Liver (tissue), 10 donors: ENCODE data around the gene DCPS. TPM values are rescaled to one million over a fixed set of nuclear protein-coding genes. Genes with fewer than 3 reads are reported as not detected.
"Not testable (repeated sequence)": the region's sequence is repeated elsewhere in the genome, so short reads cannot be mapped to it uniquely, and the experiment has no call there.

Experiments
- DNase-seq: peaks from one replicate; pipeline ENCODE4 v3.0.0-alpha.2; 2017; ENCODE audit warnings: low spot score
- H3K27ac ChIP-seq, 2 donors: one replicate each; pipeline ENCODE4 v1.7.0; 2013; ENCODE audit warnings: inconsistent platforms in 2 of 2, low read length in 2 of 2, control low read depth in 1 of 2, low read depth in 1 of 2, mild to moderate bottlenecking in 1 of 2
- H3K27me3 ChIP-seq, 4 donors: one replicate each; pipeline versions ENCODE4 v1.6.1 to v1.7.0; 2013; ENCODE audit warnings: low read length in 3 of 4, inconsistent platforms in 1 of 4, mild to moderate bottlenecking in 1 of 4, moderate library complexity in 1 of 4; ENCODE audit not compliant: control insufficient read depth in 4 of 4, insufficient read depth in 4 of 4
- H3K36me3 ChIP-seq, 4 donors: one replicate each; pipeline versions ENCODE4 v1.6.1 to v1.7.0; 2013; ENCODE audit warnings: low read length in 3 of 4, mild to moderate bottlenecking in 3 of 4, low read depth in 1 of 4, moderate library complexity in 1 of 4; ENCODE audit not compliant: control insufficient read depth in 4 of 4, insufficient read depth in 3 of 4
- H3K4me1 ChIP-seq, 4 donors: one replicate each; pipeline versions ENCODE4 v1.6.1 to v1.7.0; 2013; ENCODE audit warnings: low read length in 3 of 4, mild to moderate bottlenecking in 3 of 4, moderate library complexity in 1 of 4; ENCODE audit not compliant: control insufficient read depth in 4 of 4, insufficient read depth in 4 of 4
- H3K4me3 ChIP-seq, 3 donors: one replicate each; pipeline versions ENCODE4 v1.6.1 to v1.7.0; 2013; ENCODE audit warnings: low read length in 3 of 3, control low read depth in 1 of 3, low read depth in 1 of 3, mild to moderate bottlenecking in 1 of 3
- H3K9ac ChIP-seq, 2 donors: one replicate each; pipeline ENCODE4 v1.7.0; 2013; ENCODE audit warnings: low read length in 2 of 2, mild to moderate bottlenecking in 2 of 2, moderate library complexity in 2 of 2, control low read depth in 1 of 2, low read depth in 1 of 2
- H3K9me3 ChIP-seq, 4 donors: one replicate each; pipeline versions ENCODE4 v1.6.1 to v1.7.0; 2013; ENCODE audit warnings: low read length in 3 of 4; ENCODE audit not compliant: control insufficient read depth in 4 of 4
- EGR1 ChIP-seq, 2 donors: IDR thresholded peaks; 2 replicates each; pipeline ENCODE4 v1.6.1; 2016 to 2018; ENCODE audit warnings: antibody characterized with exemption in 2 of 2, low read depth in 2 of 2
- HNF4A ChIP-seq, 2 donors: conservative IDR thresholded peaks; 2 replicates each; pipeline ENCODE4 v1.6.1; 2016; ENCODE audit warnings: antibody characterized with exemption in 2 of 2, mild to moderate bottlenecking in 2 of 2
- JUND ChIP-seq, 2 donors: IDR thresholded peaks; 2 replicates each; pipeline ENCODE4 v1.6.1; 2016; ENCODE audit warnings: antibody characterized with exemption in 2 of 2
- RAD21 ChIP-seq, 2 donors: IDR thresholded peaks; 2 replicates each; pipeline ENCODE4 v1.6.1; 2016; ENCODE audit warnings: antibody characterized with exemption in 2 of 2, mild to moderate bottlenecking in 2 of 2
- REST ChIP-seq: IDR thresholded peaks from 2 replicates; pipeline ENCODE4 v1.6.1; 2016; ENCODE audit warnings: antibody characterized with exemption, mild to moderate bottlenecking
- TAF1 ChIP-seq: conservative IDR thresholded peaks from 2 replicates; pipeline ENCODE4 v1.6.1; 2016; ENCODE audit warnings: antibody characterized with exemption, mild to moderate bottlenecking
- whole genome bisulfite sequencing: extraction: QIAGEN DNeasy Blood & Tissue Kit; methylation state at CpG from one replicate; pipeline ENCODE4 v1.1.7; 2013; 5-methylcytosine and 5-hydroxymethylcytosine counted together
- polyA plus RNA-seq, 2 donors: library from polyadenylated mRNA; stranded (reverse) in 1 of 2; unstranded in 1 of 2; fragments of 200-250 nt in 1 of 2; fragments of >200 nt in 1 of 2; fragmentation: Nextera tagmentation in 1 of 2; extraction: Ambion mirVana in 1 of 2; gene quantifications; one replicate each; pipeline versions ENCODE4 v1.2.1 to v1.2.3, GENCODE V29; 2013 to 2015
- small RNA-seq: library from RNA; depleted of rRNA; stranded (forward); fragments of <200 nt; gene quantifications from one replicate; pipeline ENCODE3, GENCODE V24; 2014
- total RNA-seq, 2 donors: library from RNA; depleted of rRNA; stranded (reverse); fragments of >200 nt; gene quantifications; one replicate each; pipeline ENCODE4 v1.2.3, GENCODE V29; 2014
- donor health status: healthy.
- donor health status: healthy.
- donor health status: healthy.
- donor health status: healthy.
- donor health status: healthy.

DCPS gene
- total and polyA plus RNA-seq, 4 donors: 5.6 to 61.0 (median 19.0) TPM

GRCh38 chr11:126394036-126394435 lies 90.2 kb downstream of the DCPS start:
- Histone ChIP-seq H3K27me3 (no peaks in the 10 kb centered on the region), H3K4me1 (peaks cover 0 to 4% (median 0%) of the 10 kb centered on the region in 4 donors), H3K9me3 (no peaks in the 10 kb centered on the region), H3K9ac (no peak overlapping the region), H3K4me3 (no peak overlapping the region), H3K27ac (no peak overlapping the region), H3K36me3 (no peaks in the 10 kb centered on the region)
- TF ChIP-seq TAF1 (no peak), HNF4A (conservative IDR thresholded peaks at IDR 0.05) (no peak), EGR1 (IDR thresholded peaks at IDR 0.05; ENCODE audit: low read depth in 2 of 2) (no peak), RAD21 (IDR thresholded peaks at IDR 0.05) (no peak), JUND (IDR thresholded peaks at IDR 0.05) (no peak), REST (no peak)
- no peak for DNase-seq
- whole genome bisulfite sequencing: 96% methylated on average over 3 of the region's 3 CpGs

- H3K9ac ChIP-seq, H3K9me3 ChIP-seq, H3K4me3 ChIP-seq, H3K27ac ChIP-seq, H3K4me1 ChIP-seq, DNase-seq, H3K27me3 ChIP-seq, H3K36me3 ChIP-seq: not testable (repeated sequence)
- 86% methylated on average over 6 of the region's 7 CpGs for WGBS
Measured at GRCh38 chr11:126394634-126395072, 90.8 kb downstream of the DCPS start.

Small RNA genes lying within 50 kb of the gene (small RNA-seq; reads per million reads assigned to genes)
- not detected for gene AP001318.3

Other genes with a start within 250 kb of the DCPS start
- gene CDON, start 241.2 kb upstream of the DCPS start, total RNA-seq: 1 to 10 TPM; 7.1 to 7.4 TPM
- gene CDON, start 241.2 kb upstream of the DCPS start, polyA plus RNA-seq: under 1 TPM; 0.69 to 0.85 TPM
- 10 to 100 TPM; 20.5 to 23.7 TPM for gene RPUSD4, start 92.4 kb upstream of the DCPS start, total RNA-seq
- 10 to 100 TPM in 1 of 2 donors, 1 to 10 TPM in 1; 9.4 to 13.8 TPM for gene RPUSD4, start 92.4 kb upstream of the DCPS start, polyA plus RNA-seq
- 10 to 100 TPM in 1 of 2 donors, 1 to 10 TPM in 1; 6.5 to 12.0 TPM for gene FAM118B, start 92.3 kb upstream of the DCPS start, total RNA-seq
- 1 to 10 TPM; 3.7 to 6.6 TPM for gene FAM118B, start 92.3 kb upstream of the DCPS start, polyA plus RNA-seq
- gene SRPRA, start 35.2 kb upstream of the DCPS start, total RNA-seq: 100 to 1,000 TPM in 1 of 2 donors, 10 to 100 TPM in 1; 28.7 to 138 TPM
- 100 to 1,000 TPM in 1 of 2 donors, 10 to 100 TPM in 1; 66.4 to 143 TPM for gene SRPRA, start 35.2 kb upstream of the DCPS start, polyA plus RNA-seq
- 10 to 100 TPM; 24.0 to 38.9 TPM for gene FOXRED1, start 34.9 kb upstream of the DCPS start, total RNA-seq
- 10 to 100 TPM; 29.5 to 30.2 TPM for gene FOXRED1, start 34.9 kb upstream of the DCPS start, polyA plus RNA-seq
- gene TIRAP, start 21.0 kb upstream of the DCPS start, total RNA-seq: 1 to 10 TPM; 4.4 to 9.5 TPM
- gene TIRAP, start 21.0 kb upstream of the DCPS start, polyA plus RNA-seq: 1 to 10 TPM; 3.9 to 8.5 TPM
- gene ST3GAL4, start 51.6 kb downstream of the DCPS start, total RNA-seq: 10 to 100 TPM in 1 of 2 donors, 1 to 10 TPM in 1; 7.4 to 18.4 TPM
- 10 to 100 TPM in 1 of 2 donors, 1 to 10 TPM in 1; 4.5 to 13.7 TPM for gene ST3GAL4, start 51.6 kb downstream of the DCPS start, polyA plus RNA-seq